Right renal cortex interstitium (tissue), 3 donors: ENCODE results near the gene UGT1A1. TPM values are rescaled to one million over a fixed set of nuclear protein-coding genes. Genes with fewer than 3 reads are reported as not detected.

Experiments used
- DNase-seq, 3 donors: peaks; one replicate each; pipeline ENCODE4 v3.0.0-alpha.2; 2013; ENCODE audit warnings: low read depth in 3 of 3, low spot score in 2 of 3
- polyA plus RNA-seq, 3 donors: library from polyadenylated mRNA; unstranded; fragments of 120-200 nt; gene quantifications; one replicate each; pipeline ENCODE4 v1.2.1, GENCODE V29; 2013; ENCODE audit not compliant: insufficient read length in 3 of 3

UGT1A1 gene
- polyA plus RNA-seq, 3 donors = 0.06 to 0.18 (median 0.13) TPM

DNA sequence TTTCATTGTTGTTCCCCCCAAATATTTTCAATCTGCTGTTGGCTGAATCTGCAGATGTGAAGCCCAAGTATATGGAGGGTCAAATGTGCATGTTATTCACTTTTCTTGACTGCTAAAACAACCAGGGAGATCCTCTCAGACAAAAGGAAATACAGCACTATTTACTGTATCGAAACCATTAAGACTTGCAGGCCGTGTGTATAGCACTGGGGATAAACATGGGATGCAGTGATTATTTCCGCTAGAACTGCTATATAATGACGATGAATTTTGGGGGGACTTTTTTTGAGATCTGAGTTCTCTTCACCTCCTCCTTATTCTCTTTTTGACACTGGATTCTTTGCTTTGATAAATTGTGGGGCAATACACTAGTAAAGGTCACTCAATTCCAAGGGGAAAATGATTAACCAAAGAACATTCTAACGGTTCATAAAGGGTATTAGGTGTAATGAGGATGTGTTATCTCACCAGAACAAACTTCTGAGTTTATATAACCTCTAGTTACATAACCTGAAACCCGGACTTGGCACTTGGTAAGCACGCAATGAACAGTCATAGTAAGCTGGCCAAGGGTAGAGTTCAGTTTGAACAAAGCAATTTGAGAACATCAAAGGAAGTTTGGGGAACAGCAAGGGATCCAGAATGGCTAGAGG is 3.5 kb upstream of the UGT1A1 start:
- DNase-seq = no peak

DNA sequence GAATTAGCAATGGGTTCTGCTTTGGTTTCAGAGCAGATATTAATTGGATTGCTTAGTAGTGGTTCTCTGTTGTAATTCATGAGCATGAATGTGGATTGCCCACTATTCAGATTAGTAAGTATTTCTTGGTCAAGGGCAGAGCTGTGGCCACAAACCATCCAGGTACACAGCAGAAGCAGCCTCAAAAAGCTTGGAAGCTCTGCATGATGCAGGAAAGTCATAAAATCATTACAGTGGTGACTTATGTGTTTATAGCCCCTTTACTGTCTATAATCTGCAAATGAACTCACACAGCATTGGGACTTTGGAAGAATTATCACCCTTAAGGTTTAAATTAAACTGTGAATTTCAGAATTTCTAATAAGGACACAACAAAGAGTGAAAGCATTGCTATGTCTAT is 1.9 kb upstream of the UGT1A1 start:
- no peak for DNase-seq

DNA sequence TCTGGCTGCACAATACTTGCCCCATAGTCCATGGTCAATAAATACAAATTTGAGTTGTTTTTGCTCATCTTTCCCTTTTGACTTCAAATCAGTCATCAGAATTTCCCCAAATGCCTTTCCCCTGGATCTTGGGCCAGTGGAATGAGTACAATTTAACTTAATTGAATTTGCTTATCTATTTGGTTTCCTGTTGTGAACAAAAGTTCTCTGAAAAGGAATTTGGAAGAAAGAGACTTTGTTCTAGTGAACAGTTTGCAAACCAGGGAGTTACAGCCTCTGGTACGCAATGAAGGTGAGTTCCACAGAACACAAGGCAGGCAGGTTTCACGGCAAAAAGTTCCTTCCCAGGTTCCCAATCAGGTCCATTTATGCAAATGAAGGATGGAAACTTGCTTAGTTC is 1.2 kb upstream of the UGT1A1 start:
- DNase-seq = no peak

DNA sequence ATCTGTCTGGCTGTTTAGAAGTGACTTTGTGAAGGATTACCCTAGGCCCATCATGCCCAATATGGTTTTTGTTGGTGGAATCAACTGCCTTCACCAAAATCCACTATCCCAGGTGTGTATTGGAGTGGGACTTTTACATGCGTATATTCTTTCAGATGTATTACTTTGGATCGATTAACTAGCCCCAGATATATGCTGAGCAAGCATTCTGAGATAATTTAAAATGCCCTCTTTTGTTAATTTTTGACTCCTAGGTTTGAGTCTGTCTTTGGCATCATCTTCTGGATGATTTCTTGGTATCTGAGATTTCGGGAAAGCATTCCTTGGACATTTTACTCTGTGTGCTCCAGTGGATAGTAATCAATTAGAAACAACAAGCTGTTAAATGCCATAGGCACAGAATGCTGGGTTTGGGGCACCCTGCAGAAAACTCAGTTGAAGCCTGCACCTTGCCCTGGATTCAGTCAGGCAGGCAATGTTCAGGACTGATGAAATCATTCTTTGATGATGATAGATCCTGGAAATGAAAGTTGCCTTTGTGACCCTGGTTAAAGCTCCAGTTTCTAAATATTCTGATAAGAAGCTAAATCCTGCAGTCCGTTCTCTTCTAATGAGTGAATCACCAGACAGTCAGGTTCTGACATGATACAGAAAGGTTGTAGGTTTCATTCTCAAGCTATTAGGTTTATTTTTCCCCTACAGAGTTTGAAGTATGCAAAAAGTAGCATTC is 1.1 kb downstream of the UGT1A1 start:
- no peak for DNase-seq

DNA sequence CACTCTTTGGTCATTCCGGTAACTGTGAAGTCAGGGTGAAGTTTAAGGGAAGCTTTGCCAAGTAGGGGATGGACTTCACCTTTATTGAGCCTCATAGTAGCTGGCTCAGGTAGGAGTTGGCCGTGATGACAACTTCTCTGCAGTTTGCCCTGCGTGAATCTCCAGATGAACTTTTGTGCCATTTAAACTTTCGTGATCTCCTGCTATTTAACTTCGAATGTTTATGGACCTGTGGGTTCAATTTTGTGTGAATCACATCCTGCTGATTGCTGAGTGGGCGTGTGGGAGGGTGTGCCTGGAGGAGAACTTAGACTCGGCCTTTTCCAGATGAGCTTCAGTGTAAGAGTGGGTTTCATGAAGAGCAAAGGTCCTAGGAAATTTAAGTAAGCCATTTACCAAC is 4.2 kb downstream of the UGT1A1 start:
- DNase-seq = no peak

DNA sequence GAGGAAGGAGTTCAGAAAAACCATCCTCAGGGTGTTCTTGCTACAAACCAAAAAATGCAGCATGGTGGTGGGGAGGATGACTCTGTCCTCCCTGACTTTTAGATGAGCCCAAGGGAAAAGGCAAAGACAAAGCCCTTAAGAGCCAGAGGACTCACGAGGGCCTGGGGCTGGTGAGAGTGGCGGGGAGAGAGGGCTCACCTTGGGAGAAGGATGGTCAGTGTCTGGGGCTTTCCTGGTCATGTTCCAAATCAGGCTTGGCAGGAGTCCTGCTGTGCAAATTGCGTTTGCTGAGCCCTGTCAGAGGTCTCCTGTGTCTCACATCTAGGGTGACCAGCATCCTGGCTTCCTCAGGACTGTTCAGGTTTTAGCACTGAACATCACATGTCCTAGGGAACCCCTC is 4.7 kb downstream of the UGT1A1 start:
- DNase-seq = no peak

DNA sequence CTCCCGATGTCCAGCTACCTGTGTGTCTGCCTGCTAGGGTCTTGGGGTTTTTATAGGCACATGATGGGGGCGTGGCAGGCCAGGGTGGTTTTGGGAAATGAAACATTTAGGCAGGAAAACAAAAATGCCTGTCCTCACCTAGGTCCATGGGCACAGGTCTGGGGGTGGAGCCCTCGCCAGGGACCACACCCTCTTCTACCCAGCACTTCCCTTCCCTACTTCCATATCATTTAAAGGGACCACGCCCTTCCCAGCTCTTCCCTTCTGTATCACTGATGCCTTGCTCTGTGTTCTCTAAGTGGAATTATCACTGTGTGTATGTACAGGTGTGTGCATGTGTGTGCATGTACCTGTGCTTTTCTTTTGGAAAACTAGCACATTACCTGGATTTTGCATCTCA is 6.3 kb downstream of the UGT1A1 start:
- DNase-seq = no peak

DNA sequence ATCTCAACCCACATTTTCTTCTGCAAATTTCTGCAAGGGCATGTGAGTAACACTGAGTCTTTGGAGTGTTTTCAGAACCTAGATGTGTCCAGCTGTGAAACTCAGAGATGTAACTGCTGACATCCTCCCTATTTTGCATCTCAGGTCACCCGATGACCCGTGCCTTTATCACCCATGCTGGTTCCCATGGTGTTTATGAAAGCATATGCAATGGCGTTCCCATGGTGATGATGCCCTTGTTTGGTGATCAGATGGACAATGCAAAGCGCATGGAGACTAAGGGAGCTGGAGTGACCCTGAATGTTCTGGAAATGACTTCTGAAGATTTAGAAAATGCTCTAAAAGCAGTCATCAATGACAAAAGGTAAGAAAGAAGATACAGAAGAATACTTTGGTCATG is 8.0 kb downstream of the UGT1A1 start:
- DNase-seq = no peak

DNA sequence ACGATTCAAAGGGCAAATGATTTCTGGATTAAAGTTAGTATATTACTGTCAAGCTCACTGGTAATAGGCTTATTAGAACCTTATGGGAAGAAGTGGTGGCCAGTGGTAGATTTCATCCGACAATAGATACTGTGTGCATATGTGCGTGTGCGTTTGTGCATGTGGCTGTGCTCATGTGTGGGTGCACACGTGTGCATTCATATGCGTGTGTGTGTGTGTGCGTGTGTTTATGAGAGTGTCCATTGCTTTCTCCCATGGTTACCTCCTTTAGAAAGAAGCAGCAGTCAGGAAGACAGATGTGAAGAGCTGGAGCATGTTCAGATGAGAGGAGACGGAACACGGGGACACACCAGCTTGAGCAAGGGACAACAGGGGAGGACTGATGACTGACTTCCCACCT is 9.2 kb downstream of the UGT1A1 start:
- no peak for DNase-seq

DNA sequence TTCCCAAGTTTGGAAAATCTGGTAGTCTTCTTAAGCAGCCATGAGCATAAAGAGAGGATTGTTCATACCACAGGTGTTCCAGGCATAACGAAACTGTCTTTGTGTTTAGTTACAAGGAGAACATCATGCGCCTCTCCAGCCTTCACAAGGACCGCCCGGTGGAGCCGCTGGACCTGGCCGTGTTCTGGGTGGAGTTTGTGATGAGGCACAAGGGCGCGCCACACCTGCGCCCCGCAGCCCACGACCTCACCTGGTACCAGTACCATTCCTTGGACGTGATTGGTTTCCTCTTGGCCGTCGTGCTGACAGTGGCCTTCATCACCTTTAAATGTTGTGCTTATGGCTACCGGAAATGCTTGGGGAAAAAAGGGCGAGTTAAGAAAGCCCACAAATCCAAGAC is 12.1 kb downstream of the UGT1A1 start:
- DNase-seq = no peak

DNA sequence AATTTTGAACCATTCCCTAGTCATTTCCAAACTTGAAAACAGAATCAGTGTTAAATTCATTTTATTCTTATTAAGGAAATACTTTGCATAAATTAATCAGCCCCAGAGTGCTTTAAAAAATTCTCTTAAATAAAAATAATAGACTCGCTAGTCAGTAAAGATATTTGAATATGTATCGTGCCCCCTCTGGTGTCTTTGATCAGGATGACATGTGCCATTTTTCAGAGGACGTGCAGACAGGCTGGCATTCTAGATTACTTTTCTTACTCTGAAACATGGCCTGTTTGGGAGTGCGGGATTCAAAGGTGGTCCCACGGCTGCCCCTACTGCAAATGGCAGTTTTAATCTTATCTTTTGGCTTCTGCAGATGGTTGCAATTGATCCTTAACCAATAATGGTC is 12.5 kb downstream of the UGT1A1 start:
- DNase-seq = no peak

DNA sequence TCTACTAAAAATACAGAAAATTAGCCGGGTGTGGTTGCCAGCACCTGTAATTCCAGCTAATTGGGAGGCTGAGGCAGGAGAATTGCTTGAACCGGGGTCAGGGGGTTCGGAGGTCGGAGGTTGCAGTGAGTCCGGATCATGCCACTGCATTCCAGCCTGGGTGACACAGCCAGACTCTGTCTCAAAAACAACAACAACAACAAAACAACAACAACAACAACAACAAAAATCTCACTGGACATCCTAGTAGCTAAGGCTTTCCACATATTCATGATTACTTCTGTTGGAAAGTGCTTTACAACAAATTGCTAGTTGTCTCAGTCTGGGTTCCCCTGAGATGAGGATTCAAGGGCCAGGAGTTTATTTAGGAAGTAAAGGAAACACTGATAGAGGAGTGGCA is 13.8 kb downstream of the UGT1A1 start:
- DNase-seq = no peak

DNA sequence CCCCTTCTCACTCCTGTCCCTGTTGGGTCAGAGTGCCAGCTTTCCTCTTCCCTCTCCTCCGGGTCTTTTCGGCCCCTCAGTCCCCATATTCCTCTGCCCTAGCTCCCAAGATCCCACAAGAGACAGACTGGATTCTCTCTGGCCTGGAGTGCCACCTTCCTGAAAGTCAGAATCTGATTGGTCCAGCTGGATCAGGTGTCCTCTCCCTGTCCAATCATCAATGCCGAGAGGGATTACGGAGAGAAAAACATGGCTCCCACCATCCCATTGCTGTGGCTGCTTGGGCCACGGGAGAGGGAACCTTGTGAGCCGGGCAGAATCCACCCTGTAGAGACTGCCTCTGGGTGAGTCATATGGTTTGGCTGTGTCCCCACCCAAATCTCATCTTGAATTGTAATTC is 15.3 kb downstream of the UGT1A1 start:
- DNase-seq = no peak

DNA sequence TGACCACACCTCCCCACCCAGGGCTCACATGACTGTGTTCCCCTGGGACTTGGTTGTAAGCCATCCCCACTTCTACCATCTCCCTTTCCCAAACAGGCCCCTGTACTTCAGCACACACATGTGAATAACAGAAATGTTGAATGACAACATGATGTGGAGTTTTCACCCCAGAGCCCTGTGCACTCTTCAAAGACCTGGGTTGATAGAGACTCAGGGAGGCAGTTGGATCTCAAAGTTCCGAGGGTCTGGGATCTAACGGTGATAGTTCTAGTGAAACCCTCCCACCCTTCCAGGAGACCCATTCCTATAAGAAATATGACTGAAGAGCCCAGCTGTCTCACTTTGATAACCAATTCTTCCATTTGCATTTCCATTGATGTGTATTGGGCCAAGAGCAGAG is 18.0 kb downstream of the UGT1A1 start, which contains the start of gene MROH2A:
MROH2A (plus strand) TSS at position 301 of the 400 bp plus-strand sequence. CDS start 1,029 bp downstream, outside the sequence.
- DNase-seq = no peak

DNA sequence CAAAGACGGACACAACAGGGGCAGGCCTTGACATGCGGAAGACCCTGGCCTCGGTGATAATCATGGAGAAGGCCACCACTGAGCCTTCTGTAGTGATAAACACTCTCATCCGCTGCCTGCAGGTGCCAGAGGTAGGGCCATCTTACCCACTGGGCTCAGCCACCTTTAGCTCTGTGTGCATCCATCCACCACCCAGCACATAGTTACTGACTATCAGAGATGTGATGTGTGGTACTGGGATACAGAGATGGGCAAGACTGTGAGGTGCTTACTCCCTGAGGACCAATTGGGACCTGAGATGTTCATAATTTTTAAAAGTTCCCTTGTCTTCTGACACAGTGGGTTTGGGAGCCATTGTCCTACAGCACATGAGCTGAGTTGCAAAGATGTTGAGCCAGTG is 19.7 kb downstream of the UGT1A1 start:
- DNase-seq = no peak

DNA sequence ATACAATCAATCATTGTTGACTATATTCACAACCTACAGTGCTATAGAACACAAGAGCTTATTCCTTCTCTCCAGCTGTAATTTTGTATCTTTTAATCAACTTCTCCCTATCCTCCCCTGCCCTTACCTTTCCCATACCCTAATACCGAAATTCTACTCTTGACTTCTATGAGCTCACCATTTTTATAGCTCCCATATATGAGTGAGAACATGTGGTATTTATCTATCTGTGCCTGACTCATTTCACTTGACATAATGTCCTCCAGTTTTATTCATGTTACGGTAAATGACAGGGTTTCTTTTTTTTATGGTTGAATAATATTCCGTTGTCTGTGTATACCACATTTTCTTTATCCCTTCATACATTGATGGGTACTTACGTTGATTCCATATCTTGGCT is 20.7 kb downstream of the UGT1A1 start:
- DNase-seq = no peak

DNA sequence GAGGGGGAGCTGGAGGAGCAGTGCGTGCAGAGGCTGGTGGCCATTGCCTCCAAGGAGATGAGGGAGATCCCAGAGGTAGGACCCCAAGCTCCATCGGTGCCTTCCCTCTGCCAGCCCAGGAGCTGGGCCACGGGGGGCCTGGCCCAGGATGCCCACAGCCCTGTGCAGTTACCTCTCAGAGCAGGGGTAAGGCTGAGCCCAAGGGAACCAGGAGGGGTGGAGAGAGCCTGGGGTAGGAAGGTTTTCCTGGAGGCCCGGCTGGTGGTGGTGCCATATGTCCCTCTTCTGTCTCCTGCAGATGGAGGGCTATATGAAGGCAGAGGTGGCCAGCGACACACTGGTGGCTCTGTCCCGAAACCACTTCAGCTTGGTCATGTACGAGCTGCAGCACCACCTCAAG is 29.5 kb downstream of the UGT1A1 start:
- DNase-seq = no peak

DNA sequence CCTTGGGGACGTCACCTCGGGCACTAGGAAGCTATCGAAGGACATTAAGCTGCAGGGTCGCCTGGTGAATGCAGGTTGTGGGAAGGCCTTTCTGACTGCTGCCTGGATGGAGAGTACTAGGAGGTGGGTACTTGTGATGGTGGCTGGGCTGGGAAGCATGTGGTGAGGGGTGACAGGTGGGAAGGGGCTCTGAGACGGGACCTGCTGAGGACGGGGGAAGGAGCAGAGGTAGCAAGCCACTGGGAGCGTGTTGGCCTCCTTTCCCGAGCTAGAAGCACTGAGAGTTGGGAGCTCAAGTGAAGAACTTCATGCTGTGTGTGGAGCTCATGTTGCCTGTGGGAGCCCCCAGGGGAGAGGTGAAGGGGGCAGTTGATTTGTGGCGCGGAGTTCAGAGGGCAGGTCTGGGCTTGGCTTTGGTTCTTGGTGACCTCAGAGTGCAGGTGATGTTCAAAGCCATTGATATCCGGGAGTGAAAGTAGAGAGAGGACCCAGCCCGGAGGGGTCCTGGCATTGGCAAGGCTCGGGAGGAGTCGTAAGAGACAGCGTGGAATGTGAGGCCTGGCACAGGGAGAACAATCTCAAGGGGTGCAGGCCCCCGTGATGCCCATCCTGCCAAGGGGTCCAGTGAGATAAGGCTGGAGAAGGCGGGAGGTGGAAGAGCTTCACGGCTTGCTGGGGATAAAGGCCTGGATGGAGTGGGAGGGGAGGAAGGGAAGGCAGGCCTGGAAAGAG is 31.2 kb downstream of the UGT1A1 start:
- no peak for DNase-seq

DNA sequence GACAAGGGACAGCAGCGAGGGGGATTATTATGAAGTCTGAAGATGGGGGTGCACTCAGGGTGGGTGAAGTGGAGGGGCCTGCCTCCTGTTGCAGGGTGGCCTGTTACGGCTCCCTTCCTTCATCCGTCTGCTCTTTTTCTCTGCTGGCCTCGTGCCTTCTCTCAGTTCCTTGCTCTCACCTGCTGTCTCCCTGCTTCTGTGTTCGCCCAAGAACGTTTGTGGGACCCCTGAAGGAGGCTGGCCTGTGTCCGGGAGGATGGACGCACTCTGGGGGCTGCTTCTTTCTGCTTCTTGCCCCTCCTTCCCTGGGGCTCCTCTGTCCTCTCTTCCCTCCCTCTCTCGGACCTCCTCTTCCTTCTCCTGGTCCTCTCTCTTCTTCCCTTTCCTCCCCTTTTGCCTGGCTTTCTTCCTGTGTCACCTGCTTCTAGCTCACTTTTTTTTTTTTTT is 31.8 kb downstream of the UGT1A1 start:
- no peak for DNase-seq

DNA sequence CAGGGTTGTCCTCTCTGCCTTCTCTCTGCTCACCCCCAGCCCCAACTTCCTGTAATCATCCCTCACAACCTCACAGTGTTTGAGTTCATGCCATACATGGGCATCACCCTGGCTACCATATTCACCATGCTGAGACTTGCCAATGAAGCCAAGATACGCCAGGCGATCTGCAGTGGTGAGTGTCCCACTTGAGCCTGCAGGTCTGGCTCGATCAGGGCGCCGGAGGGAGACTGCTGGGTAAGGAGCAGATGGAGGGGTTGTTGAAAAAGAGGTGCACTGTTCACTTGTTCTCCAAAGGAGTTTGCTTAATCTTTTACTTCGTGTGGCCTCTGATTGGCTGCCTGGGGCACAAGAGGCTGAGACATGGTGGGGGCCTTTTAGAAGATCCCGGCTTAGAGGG is 32.6 kb downstream of the UGT1A1 start:
- no peak for DNase-seq

DNA sequence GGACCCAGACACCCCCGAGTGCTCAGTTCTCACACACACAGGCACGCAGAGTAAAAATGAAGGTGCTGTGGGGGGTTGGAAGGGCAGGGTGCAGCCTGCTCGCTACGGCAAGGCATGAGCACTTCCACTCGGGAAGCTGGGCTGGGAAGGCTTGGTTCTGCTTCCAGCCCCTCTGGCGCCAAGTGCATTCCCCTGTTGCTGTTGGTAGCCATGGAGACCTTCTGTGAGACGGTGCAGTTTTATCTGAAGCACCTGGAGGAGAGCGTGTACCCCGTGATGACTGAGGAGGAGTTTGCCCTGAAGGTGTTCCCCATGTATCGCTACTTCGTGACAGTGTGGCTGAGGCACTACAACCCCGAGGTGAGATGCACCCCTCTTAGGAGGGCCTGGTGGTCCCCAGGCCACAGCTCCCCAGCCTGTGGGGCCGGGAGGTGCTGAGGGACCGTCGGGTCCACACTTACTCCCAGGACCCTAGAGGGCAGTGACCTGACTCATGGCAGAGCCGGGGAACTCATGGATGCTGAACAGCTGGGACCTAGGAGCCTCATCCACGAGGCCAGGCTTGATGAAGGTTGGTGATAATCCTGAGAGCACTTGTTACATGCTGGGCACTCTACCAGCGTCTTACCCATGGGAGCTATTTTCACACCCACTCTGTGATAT is 33.5 kb downstream of the UGT1A1 start:
- no peak for DNase-seq
